PFSK-1 (cell line): ENCODE data around the gene RPS6KA5.

Experiments
- FOXP2 ChIP-seq: optimal IDR thresholded peaks from 2 replicates; pipeline ENCODE3; 2011; ENCODE audit warnings: borderline replicate concordance, control low read depth, inconsistent platforms; ENCODE audit not compliant: insufficient read depth; ENCODE audit errors: extremely low read length, extremely low read depth
- POLR2AphosphoS5 ChIP-seq: IDR thresholded peaks from 2 replicates; pipeline ENCODE4 v1.6.1; 2012; ENCODE audit warnings: low read depth, mild to moderate bottlenecking, control low read depth, low read length, moderate library complexity
- SIN3A ChIP-seq: IDR thresholded peaks from 2 replicates; pipeline ENCODE4 v1.6.1; 2012; ENCODE audit warnings: mild to moderate bottlenecking, low read length, moderate library complexity, borderline replicate concordance; ENCODE audit not compliant: insufficient read depth
- TAF1 ChIP-seq: IDR thresholded peaks from 2 replicates; pipeline ENCODE4 v1.6.1; 2012; ENCODE audit warnings: low read length, control low read depth, borderline replicate concordance; ENCODE audit not compliant: insufficient read depth
- TF ChIP-seq, protein P1 (sequence below), 2 experiments: IDR thresholded peaks; 2 replicates each; pipeline versions ENCODE4 v1.6.1 to v1.8.0; 2011 to 2012; ENCODE audit warnings: low read depth in 2 of 2, low read length in 2 of 2, control low read depth in 1 of 2, inconsistent platforms in 1 of 2, mild to moderate bottlenecking in 1 of 2, moderate library complexity in 1 of 2; ENCODE audit not compliant: insufficient read depth in 1 of 2

RPS6KA5 gene

DNA sequence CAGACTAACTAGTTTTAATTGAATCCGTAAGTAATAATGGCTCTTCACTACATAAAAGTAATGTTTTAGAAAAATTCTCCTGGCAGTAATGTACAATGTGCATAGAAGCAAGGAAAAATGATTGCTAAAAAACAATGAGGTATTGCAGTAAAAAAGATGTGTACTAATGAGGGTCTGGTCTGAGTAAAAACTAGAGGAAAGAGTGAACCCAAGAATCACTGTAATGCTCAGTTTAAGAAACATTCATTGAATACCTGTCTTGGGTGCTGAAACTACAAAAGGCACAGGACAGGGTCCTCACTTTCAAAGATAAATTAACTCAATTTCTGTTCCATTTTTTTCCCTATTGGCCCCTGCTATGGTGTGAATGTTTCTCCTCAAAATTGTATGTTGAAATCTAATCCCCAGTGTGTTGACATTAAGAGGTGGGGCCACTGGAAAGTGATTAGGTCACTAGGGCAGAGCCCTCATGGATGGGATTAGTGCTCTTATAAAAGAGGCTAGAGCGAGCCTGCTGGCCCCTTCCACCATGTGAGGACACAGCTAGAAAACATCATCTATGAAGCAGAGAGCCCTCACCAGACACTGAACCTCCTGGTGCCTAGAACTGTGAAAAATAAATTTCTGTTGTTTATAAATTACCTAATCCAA lies 51.6 kb downstream of the RPS6KA5 start:
- TF ChIP-seq TAF1, result no peak
- TF ChIP-seq, protein P1, sequence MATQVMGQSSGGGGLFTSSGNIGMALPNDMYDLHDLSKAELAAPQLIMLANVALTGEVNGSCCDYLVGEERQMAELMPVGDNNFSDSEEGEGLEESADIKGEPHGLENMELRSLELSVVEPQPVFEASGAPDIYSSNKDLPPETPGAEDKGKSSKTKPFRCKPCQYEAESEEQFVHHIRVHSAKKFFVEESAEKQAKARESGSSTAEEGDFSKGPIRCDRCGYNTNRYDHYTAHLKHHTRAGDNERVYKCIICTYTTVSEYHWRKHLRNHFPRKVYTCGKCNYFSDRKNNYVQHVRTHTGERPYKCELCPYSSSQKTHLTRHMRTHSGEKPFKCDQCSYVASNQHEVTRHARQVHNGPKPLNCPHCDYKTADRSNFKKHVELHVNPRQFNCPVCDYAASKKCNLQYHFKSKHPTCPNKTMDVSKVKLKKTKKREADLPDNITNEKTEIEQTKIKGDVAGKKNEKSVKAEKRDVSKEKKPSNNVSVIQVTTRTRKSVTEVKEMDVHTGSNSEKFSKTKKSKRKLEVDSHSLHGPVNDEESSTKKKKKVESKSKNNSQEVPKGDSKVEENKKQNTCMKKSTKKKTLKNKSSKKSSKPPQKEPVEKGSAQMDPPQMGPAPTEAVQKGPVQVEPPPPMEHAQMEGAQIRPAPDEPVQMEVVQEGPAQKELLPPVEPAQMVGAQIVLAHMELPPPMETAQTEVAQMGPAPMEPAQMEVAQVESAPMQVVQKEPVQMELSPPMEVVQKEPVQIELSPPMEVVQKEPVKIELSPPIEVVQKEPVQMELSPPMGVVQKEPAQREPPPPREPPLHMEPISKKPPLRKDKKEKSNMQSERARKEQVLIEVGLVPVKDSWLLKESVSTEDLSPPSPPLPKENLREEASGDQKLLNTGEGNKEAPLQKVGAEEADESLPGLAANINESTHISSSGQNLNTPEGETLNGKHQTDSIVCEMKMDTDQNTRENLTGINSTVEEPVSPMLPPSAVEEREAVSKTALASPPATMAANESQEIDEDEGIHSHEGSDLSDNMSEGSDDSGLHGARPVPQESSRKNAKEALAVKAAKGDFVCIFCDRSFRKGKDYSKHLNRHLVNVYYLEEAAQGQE (IDR thresholded peaks at IDR 0.05; ENCODE audit: insufficient read depth in 1 of 2, low read depth in 2 of 2, low read length in 2 of 2), result no peak

DNA sequence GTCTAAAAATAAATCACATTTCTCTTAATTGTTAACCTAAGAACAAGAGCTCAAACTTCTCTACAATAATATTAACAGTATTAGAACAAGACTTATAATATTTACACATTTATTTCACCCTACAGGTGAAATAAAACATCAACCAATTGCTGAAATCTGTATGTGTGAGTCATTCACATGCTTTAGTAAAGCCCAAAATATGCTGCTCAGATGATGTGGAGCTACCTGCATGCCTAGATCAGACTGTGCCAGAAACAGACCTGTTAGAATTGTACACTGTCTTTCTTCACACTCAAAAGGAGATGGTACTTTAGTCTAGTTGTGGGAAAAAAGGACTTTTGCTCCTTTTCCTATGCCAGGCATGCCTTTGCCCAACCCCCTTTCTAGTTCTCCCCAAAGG lies 54.7 kb downstream of the RPS6KA5 start:
- TF ChIP-seq POLR2AphosphoS5 (no peak), FOXP2 (no peak), TAF1 (no peak), SIN3A (no peak)
- TF ChIP-seq, protein P1 (IDR thresholded peaks at IDR 0.05; ENCODE audit: insufficient read depth in 1 of 2, low read depth in 2 of 2, low read length in 2 of 2), result no peak

DNA sequence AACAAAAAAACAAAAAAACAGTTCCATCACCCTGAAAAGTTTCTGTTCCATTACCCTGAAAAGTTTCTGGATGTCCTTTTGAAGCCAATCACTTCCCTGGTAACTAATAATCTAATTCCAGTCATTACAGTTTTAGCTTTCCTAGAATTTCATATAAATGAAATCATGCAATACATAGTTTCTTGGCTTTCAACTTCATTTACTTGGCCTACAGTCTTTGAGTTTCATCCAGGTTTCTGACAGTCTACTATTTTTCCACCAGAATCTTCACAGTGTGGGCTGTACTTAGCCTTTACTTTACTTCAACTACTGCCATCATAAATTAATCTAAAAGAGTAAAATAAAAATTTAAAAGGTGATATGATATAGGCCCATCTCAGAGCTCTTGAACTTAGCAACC lies 55.5 kb downstream of the RPS6KA5 start:
- TF ChIP-seq POLR2AphosphoS5, result no peak
- no peak for TF ChIP-seq SIN3A
- TF ChIP-seq, protein P1 (IDR thresholded peaks at IDR 0.05; ENCODE audit: insufficient read depth in 1 of 2, low read depth in 2 of 2, low read length in 2 of 2), result no peak
- no peak for TF ChIP-seq FOXP2
- no peak for TF ChIP-seq TAF1

GRCh38 chr14:90999299-90999698 lies 61.1 kb downstream of the RPS6KA5 start:
- TF ChIP-seq TAF1 (no peak), POLR2AphosphoS5 (no peak), SIN3A (no peak), FOXP2 (no peak)
- TF ChIP-seq, protein P1 (IDR thresholded peaks at IDR 0.05; ENCODE audit: insufficient read depth in 1 of 2, low read depth in 2 of 2, low read length in 2 of 2), result no peak

DNA sequence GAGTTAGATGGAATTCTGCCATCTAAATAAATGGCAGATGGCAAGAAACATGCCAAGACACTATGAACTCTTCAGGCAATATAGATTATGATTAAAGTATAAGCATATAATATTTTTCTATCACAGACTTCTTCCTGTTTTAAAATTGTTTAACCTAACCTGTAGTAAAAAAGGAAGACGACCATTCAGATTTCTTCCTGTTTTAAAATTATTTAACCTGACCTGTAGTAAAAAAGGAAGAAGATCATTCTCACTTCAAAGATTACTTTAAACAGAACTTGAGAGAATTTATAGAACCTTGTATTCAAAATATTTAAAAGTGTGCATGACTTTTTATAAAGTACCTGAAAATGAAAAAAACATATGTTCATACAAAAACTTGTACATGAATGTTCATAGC lies 63.5 kb downstream of the RPS6KA5 start:
- TF ChIP-seq FOXP2, result no peak
- TF ChIP-seq SIN3A, result no peak
- TF ChIP-seq POLR2AphosphoS5, result no peak

DNA sequence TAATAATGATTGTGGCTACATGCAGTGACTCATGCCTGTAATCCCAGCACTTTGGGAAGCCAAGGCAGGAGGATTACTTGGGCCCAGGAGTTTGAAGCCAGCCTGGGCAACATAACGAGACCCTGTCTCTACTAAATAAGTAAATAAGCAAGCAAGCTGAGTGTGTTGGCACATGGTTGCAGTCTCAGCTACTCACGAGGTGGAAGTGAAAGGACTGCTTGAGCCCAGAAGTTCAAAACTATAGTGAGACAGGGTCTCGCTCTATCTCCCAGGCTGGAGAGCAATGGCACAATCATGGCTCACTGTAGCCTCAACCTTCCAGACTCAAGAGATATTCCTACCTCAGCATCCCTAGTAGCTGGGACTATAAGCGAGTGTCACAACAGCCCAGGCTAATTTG lies 64.7 kb downstream of the RPS6KA5 start:
- no peak for TF ChIP-seq TAF1
- TF ChIP-seq, protein P1 (IDR thresholded peaks at IDR 0.05; ENCODE audit: insufficient read depth in 1 of 2, low read depth in 2 of 2, low read length in 2 of 2), result no peak
- no peak for TF ChIP-seq FOXP2
- TF ChIP-seq POLR2AphosphoS5, result no peak
- no peak for TF ChIP-seq SIN3A
